ENCODE results near the gene STUB1.

The STUB1 gene

GRCh38 chr16:651844-652243, 28.4 kb upstream of the STUB1 start:
- no peak for TF ChIP-seq CTCF (IDR thresholded peaks at IDR 0.05; ENCODE audit: low read length, missing control alignments)
- DNase-seq (ENCODE audit: low read depth) = no peak
- H3K4me3 ChIP-seq (replicated peaks; ENCODE audit: low read depth, low read length) = no peak overlapping the region

DNA sequence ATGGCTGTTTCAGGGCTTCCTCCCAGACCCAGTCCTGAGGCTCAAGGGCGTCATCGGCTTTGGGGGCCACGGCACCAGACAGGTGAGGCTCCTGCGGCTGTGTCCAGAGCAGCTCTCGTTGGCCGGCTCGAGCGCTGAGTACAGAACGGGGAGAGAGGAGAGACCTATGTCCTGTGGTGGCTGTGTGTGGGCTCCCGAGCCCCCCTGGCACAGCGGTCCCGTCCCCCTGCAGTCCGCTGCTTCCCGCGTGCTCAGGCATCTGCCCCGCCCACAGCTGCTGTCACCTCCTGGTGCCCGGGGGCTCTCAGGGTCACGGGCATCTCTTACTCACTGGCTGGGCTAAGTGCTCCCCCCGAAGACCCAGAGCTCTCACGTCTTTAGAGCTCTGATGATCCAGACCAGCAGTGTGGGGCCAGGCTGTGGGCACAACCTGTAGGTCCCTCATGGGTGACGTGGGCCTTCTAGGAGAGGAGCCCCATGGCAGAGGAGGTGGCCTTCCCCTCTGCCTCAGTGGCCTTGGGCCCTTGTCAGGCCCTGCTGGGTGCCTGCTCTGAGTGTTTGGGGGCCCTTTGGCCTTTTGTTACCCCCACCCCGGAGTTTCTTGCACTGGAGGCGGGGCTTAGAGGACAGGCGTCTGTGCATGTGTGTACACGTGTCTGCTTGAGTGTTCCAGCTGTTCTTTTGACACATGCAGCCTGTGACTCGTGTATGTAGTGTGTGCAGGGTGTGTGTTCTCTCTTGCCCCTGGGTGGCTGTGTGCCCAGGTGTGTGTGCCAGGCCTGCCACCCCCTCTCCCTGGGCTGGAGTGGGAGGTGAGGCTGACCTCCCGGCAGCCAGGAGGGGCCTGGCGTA, 27.5 kb upstream of the STUB1 start:
- no peak for DNase-seq (ENCODE audit: low read depth)
- H3K4me3 ChIP-seq (replicated peaks; ENCODE audit: low read depth, low read length) = no peak overlapping the region
- TF ChIP-seq CTCF (IDR thresholded peaks at IDR 0.05; ENCODE audit: low read length, missing control alignments) = no peak

GRCh38 chr16:654034-654433, 26.2 kb upstream of the STUB1 start:
- no peak for TF ChIP-seq CTCF (IDR thresholded peaks at IDR 0.05; ENCODE audit: low read length, missing control alignments)
- DNase-seq (ENCODE audit: low read depth) = no peak
- H3K4me3 ChIP-seq (replicated peaks; ENCODE audit: low read depth, low read length) = no peak overlapping the region

DNA sequence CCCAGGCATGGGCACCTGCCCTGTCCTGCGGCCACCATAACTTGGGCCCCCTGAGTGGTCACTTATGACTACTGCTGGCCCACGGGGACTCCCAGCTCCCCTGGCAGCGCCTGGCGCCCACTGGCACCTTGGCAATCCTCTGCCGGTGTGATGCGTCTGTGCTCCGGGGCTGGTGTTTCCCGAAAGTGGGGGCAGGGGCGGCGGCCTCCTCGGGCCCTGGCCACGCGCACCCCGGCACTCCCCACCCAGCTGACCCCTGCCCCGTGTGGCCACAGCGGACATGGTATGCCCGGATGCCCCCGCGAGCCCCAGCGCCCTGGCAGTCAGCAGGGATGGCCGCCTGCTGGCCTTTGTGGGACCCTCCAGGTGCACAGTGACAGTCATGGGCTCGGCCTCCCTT, 22.7 kb upstream of the STUB1 start:
- no peak for DNase-seq (ENCODE audit: low read depth)
- no peak for TF ChIP-seq CTCF (IDR thresholded peaks at IDR 0.05; ENCODE audit: low read length, missing control alignments)
- no peak overlapping the region for H3K4me3 ChIP-seq (replicated peaks; ENCODE audit: low read depth, low read length)

DNA sequence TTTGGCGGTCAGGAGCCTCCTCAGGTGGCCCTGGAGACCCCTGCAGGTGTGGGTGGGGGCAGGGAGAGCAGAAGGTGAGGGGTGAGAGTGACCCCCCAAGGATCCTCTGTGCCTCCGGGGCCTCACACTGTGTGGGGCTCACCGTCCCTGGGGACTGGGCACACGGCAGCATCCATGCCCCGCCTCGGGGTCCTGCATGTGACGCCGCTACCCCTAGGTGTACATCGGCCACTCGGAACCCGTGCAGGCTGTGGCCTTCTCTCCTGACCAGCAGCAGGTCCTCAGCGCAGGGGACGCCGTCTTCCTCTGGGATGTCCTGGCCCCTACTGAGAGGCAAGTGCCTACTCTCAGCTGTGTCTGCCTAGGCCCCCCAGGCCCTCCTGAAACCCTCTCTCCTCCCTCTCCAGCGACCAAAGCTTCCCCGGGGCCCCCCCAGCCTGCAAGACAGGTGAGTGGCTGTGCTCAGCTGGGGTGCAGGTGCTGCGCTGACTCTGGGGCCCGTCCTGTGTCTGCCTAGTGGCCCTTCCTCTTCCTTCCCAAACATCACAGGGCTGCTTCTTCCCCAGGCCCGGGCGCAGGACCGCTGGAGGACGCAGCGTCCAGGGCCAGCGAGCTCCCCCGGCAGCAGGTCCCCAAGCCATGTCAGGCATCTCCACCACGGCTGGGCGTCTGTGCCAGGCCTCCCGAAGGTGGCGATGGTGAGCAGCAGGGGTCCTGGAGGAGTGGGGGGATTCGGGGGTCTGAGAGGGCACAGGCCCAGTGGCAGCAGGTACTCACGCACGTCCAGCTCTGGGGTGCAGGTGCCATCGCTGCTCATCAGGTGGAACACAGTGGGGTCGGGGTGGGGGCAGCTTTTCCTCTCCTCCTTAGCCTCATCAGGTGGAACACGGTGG, 21.3 kb upstream of the STUB1 start:
- no peak for TF ChIP-seq CTCF (IDR thresholded peaks at IDR 0.05; ENCODE audit: low read length, missing control alignments)
- DNase-seq (ENCODE audit: low read depth) = no peak
- H3K4me3 ChIP-seq (replicated peaks; ENCODE audit: low read depth, low read length) = no peak overlapping the region

GRCh38 chr16:659618-660017, 20.6 kb upstream of the STUB1 start:
- H3K4me3 ChIP-seq (replicated peaks; ENCODE audit: low read depth, low read length) = no peak overlapping the region

More at GRCh38 chr16:659618-660017, 20.6 kb upstream of the STUB1 start:
- no peak for TF ChIP-seq CTCF (IDR thresholded peaks at IDR 0.05; ENCODE audit: low read length, missing control alignments)
- DNase-seq (ENCODE audit: low read depth) = no peak
